Muscle of arm (tissue), 12 donors: ENCODE data around the gene HP1BP3. TPM values are rescaled to one million over a fixed set of nuclear protein-coding genes. Genes with fewer than 3 reads are reported as not detected.

Experiments
- DNase-seq: peaks from one replicate; pipeline ENCODE4 v3.0.0-alpha.2; 2013
- polyA plus RNA-seq, 12 donors: library from polyadenylated mRNA; unstranded; fragments of 120-200 nt; gene quantifications; one replicate each; pipeline ENCODE4 v1.2.1, GENCODE V29; 2013; ENCODE audit not compliant: insufficient read length in 12 of 12

HP1BP3 gene
- polyA plus RNA-seq, 12 donors = 154 to 334 (median 186) TPM; not detected in 1

- no peak for DNase-seq
These were observed 70.9 kb downstream of the HP1BP3 start for GRCh38 chr1:20716232-20716631.

- DNase-seq = no peak
These were observed 71.7 kb downstream of the HP1BP3 start for GRCh38 chr1:20715406-20715805.

- no peak for DNase-seq
These were observed 73.7 kb downstream of the HP1BP3 start for GRCh38 chr1:20713440-20713839.

GRCh38 chr1:20712215-20712577, 74.9 kb downstream of the HP1BP3 start:
- no peak for DNase-seq

- DNase-seq = no peak
These were observed 75.6 kb downstream of the HP1BP3 start for GRCh38 chr1:20711285-20712214.

GRCh38 chr1:20710469-20711284, 76.4 kb downstream of the HP1BP3 start:
- DNase-seq = no peak

- no peak for DNase-seq
These were observed 77.2 kb downstream of the HP1BP3 start for GRCh38 chr1:20709868-20710267.

GRCh38 chr1:20708891-20709290, 78.2 kb downstream of the HP1BP3 start:
- DNase-seq = no peak

- DNase-seq = no peak
These were observed 79.0 kb downstream of the HP1BP3 start for GRCh38 chr1:20708057-20708456.

GRCh38 chr1:20706841-20707240, 80.3 kb downstream of the HP1BP3 start:
- no peak for DNase-seq

- no peak for DNase-seq
These were observed 81.8 kb downstream of the HP1BP3 start for GRCh38 chr1:20705203-20705755.

GRCh38 chr1:20704390-20705202, 82.5 kb downstream of the HP1BP3 start:
- no peak for DNase-seq

GRCh38 chr1:20703124-20703756, 83.9 kb downstream of the HP1BP3 start:
- no peak for DNase-seq

- DNase-seq = no peak
These were observed 84.7 kb downstream of the HP1BP3 start for GRCh38 chr1:20702416-20702815.

GRCh38 chr1:20701847-20702246, 85.3 kb downstream of the HP1BP3 start:
- DNase-seq = no peak

- DNase-seq = no peak
These were observed 85.7 kb downstream of the HP1BP3 start for GRCh38 chr1:20701446-20701845.

GRCh38 chr1:20700636-20701215, 86.4 kb downstream of the HP1BP3 start:
- no peak for DNase-seq

- no peak for DNase-seq
These were observed 87.5 kb downstream of the HP1BP3 start for GRCh38 chr1:20699558-20699957.

- DNase-seq = no peak
These were observed 88.8 kb downstream of the HP1BP3 start for GRCh38 chr1:20698195-20698910.

GRCh38 chr1:20697563-20697962, 89.5 kb downstream of the HP1BP3 start:
- no peak for DNase-seq
